ENCODE results near the gene MECP2. TPM values are rescaled to one million over a fixed set of nuclear protein-coding genes. Genes with fewer than 3 reads are reported as not detected.

MECP2 gene
- total and polyA plus RNA-seq, 8 donors: 25.5 to 47.1 (median 31.9) TPM

DNA sequence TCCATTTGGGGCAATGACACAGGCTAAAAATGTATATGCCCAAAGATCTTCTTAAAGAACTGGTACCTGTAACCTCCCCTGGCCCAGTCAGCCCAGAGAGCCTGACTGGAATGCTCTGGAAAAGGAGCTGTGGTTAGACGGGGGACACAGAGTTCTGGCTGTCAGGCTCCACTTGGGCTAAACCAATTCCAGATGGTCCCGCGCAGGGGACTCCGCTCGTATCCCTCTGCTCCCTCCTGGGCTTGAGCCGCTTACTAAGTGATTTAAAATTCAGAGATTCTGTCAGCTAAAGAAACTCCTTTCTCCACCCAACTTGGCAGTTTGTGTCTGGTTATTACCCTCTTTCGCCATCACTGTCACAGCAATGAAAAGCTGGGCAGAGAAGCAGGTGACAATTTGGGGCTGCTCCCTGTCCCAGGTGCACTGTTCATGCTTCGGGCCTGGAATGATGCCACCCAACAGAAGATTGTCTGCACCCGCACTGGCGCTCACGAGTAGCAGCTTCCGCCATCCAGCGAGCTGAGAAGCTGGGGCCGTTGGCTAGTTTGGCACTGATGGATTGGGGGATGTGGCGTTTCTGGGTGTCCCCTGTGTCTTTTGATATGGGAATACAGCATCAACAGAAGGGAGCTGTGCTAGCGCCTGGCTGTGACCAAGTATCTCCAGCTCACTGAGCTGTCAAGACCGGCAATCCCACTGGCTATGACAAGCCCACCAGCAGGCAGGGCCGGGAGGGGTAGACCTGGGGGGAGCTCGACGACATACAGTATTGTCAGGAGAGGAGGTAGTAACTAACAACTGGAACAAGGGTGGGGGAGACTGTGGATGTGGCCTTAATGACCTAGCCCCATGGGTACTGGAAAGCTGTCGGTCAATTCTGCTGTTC lies 71.1 kb downstream of the MECP2 start:
- intact Hi-C loops (cut with DNase I): no loop called here
- peaks cover 0 to 43% of the 10 kb centered on the region in 2 donors for H3K36me3 ChIP-seq
- no peak overlapping the region for H3K4me3 ChIP-seq
- no peaks in the 10 kb centered on the region for H3K9me3 ChIP-seq
- ATAC-seq: no peak
- no peak overlapping the region for H3K27ac ChIP-seq
- no peaks in the 10 kb centered on the region for H3K4me1 ChIP-seq
- TF ChIP-seq CTCF (IDR thresholded peaks at IDR 0.05): no peak
- no peaks in the 10 kb centered on the region for H3K27me3 ChIP-seq
- DNase-seq: no peak

DNA sequence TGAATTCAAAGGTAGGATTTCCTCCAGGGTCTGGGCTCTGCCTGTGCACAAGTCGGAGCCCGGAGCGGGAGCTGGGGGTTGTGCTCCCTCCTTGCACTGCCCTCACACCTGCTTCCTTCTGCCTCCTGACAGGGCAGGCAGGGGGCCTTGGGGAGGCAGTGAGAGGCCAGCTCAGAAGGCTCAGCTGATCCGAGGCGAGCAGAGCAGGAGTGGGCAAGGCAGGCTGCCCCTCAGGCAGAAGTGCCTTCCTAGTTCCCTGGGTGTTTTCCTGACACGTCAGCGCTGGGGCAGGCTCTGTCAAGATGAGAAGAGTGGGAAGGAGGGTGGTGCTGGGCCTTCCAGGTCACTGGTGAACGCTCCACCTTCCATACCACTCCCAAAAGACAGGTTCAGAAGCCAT lies 72.3 kb downstream of the MECP2 start:
- no peak for DNase-seq
- no peak overlapping the region for H3K4me3 ChIP-seq
- H3K27me3 ChIP-seq: no peaks in the 10 kb centered on the region
- H3K27ac ChIP-seq: no peak overlapping the region
- no peaks in the 10 kb centered on the region for H3K4me1 ChIP-seq
- peak; percentile 8 for ATAC-seq
- TF ChIP-seq CTCF (IDR thresholded peaks at IDR 0.05): no peak
- H3K9me3 ChIP-seq: no peaks in the 10 kb centered on the region
- intact Hi-C loops (cut with DNase I): no loop called here
- peaks cover 0 to 32% of the 10 kb centered on the region in 2 donors for H3K36me3 ChIP-seq

- no peak for TF ChIP-seq CTCF (IDR thresholded peaks at IDR 0.05)
- H3K27me3 ChIP-seq: no peaks in the 10 kb centered on the region
- H3K4me3 ChIP-seq: no peak overlapping the region
- H3K36me3 ChIP-seq: peaks cover 0 to 22% of the 10 kb centered on the region in 2 donors
- no peaks in the 10 kb centered on the region for H3K9me3 ChIP-seq
- no peak overlapping the region for H3K27ac ChIP-seq
- intact Hi-C loops (cut with DNase I): no loop called here
- no peak for DNase-seq
- no peak for ATAC-seq
- no peaks in the 10 kb centered on the region for H3K4me1 ChIP-seq
These were observed 73.2 kb downstream of the MECP2 start for GRCh38 chrX:154024271-154024670.

GRCh38 chrX:154023276-154024000 lies 74.1 kb downstream of the MECP2 start:
- TF ChIP-seq CTCF (IDR thresholded peaks at IDR 0.05): no peak
- H3K27me3 ChIP-seq: no peaks in the 10 kb centered on the region
- H3K9me3 ChIP-seq: no peaks in the 10 kb centered on the region
- H3K27ac ChIP-seq: no peak overlapping the region
- peaks cover 0 to 14% of the 10 kb centered on the region in 2 donors for H3K36me3 ChIP-seq
- intact Hi-C loops (cut with DNase I): no loop called here
- peaks cover 0 to 6% of the 10 kb centered on the region in 2 donors for H3K4me1 ChIP-seq
- no peak overlapping the region for H3K4me3 ChIP-seq
- no peak for DNase-seq
- ATAC-seq: no peak

DNA sequence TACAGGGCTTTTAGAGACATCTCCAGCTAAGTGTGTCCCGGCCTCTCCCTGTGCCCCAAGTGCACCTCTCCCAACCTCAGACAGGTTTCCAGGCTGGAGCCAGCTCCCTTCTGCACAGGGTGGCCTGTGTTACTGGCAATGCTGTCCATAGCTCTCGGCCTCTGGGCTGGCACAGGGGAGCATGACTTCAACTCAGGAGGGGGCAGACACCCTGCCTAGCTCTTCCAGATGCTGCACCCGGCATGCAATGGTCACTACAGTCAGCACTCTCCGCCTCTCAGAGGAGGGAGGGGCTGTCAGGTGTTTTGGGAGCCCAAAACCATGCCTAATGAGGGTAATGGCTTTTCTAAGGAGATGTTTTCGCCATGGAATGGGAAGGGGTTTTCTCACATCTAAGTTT lies 75.4 kb downstream of the MECP2 start:
- TF ChIP-seq CTCF (IDR thresholded peaks at IDR 0.05): no peak
- H3K27me3 ChIP-seq: no peaks in the 10 kb centered on the region
- DNase-seq (no peak), ATAC-seq (no peak)
- H3K9me3 ChIP-seq: no peaks in the 10 kb centered on the region
- peaks cover 0 to 13% of the 10 kb centered on the region in 2 donors for H3K36me3 ChIP-seq
- peaks cover 0 to 18% of the 10 kb centered on the region in 2 donors for H3K4me1 ChIP-seq
- H3K27ac ChIP-seq: no peak overlapping the region
- H3K4me3 ChIP-seq: no peak overlapping the region
- intact Hi-C loops (cut with DNase I): no loop called here

All from left lung (tissue), 10 donors.